GM18519 (cell line): ENCODE results near the gene DSTN.

Experiments used
- ATAC-seq: cut with Tn5 transposase; IDR thresholded peaks from one replicate; pipeline ENCODE4 v1.9.1; 2021; ENCODE audit warnings: mild to moderate bottlenecking, moderate library complexity; ENCODE audit not compliant: unreplicated experiment, low FRiP score

DSTN gene

DNA sequence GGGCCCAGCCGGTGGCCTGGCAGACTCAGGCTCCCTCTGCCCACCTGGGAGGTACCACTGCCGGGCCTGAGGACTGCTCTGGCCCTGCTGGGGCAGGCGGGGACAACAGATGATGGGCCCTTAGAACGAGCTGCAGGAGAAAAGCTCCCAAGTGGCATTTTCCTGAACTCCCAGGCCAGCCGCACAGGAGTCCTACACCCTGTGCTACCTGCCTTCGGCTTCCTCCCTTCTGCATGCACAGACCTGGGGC, 41.3 kb downstream of the DSTN start:
- no peak for ATAC-seq

DNA sequence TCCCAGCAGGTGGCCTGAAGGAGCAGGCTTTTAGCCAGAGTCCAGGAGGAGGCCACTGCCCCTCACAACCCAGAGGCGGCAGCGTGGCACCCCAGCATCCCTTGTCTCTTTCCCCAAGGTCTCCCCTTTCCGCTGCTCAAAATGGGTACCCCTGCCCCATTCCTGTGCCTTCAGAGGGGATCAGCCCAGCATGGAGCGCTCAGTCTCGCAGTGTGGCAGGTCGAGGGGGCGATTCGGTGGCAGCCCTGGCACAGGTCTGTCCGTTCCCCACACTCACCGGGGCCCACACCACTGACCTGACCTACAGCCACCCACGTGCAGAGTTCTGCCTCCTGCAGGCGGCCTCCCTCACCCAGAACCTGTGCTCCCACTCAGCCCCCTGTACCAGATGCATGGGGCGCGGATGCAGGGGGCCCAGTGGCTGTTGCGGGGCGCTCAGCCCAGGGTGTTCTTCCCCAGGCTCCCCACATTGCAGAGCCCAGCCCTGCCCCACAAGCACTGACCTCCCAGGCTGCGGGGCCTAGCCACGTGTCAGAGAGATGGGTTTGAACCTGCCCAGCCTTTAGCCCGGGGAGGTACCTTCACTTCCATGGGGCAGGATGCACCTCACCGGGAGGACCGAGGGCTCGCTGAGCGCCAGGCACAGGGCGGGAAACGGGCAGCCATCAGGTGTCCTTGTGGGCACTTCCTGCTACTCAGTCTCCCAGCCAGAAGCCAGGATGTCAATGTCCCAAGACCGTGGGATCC, 41.8 kb downstream of the DSTN start:
- ATAC-seq = no peak

DNA sequence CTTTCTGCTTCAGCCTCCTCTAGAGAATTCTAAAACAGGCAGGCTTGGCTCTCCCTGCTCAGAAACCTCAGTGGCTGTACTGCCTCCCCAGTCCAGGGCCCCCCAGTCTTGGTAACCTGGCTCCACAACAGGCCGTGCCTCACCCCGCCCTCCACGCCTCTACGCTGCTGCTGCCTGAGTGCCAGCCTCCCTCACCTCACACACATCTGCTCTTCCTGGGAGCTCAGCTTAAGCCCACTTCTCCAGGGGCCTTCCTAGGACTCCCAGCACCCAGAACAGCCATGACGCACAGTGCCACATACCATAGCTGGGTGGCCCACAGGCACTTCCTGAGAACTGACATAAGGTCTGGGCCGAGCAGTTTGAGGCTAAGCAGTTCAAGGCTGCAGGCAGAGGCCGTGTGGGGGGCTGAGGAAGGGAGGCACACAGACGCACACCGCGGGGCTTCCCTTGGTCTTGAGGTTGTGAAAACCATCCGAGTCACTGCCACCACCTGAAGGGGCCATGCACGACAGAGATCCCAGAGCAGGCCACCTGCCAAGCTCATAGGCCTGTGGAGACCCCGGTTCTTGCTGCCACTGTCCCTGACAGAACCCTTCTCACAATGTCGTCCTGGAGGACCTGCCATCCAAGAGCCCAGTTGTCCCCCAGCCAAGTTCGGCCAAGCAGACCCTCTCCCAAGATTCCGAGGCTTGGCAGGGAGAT, 42.6 kb downstream of the DSTN start:
- ATAC-seq = no peak

DNA sequence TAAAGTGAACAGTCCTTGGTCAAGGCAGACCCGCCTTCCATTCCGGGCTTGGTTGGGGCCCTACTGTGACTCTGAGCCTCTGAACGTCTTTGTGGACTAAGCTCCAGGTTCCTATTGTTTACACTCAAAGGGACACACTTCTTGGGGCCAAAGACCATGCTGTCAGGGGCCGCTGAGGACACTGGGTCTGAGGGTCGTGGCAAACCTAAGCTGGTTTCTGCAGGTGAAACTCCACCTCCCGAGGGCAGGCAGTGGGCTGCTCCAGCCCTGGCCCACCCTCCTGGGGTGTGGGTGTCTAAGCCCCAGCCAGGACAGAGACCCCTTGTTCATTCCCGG, 43.1 kb downstream of the DSTN start:
- no peak for ATAC-seq

DNA sequence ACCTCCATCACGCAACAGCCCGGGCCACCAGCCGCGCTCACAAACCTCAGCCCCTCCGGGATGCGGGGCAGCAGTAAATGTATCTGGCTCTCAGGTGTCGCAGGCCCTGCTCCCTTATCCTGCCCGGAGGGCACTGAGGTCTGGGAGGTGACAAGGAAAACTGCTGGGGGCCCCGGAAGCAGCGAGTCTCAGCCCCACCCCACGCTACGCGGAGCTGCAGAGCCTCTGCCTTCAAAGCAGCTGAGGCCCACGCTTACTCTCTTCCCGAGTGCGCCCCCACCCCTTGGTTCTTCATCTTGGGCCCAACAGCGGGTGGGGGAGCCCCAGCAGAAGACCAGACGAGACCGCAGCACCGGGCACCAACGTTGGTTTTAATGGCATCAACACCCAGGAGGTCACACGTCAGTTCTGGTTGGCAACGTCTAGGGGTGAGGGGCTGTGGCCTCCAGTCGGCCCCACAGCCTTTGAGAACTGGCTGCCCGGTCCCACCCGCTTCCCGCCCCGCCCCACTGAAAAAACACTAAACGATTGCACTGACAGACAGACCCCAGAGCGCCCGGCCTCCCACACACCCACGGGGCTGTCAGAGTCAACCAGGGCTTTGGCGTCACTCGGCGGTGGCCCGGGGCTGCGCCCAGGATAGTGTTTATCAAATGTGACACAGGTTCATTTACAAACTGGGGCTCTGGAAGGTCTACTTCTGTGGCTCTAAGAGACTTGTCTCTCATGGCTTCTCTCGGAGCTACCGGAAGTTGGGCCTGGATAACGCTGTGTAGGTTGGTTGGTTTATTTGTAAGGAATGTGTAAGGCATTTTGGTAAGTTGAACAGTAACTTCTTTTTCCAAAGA, 43.7 kb downstream of the DSTN start:
- ATAC-seq = no peak

DNA sequence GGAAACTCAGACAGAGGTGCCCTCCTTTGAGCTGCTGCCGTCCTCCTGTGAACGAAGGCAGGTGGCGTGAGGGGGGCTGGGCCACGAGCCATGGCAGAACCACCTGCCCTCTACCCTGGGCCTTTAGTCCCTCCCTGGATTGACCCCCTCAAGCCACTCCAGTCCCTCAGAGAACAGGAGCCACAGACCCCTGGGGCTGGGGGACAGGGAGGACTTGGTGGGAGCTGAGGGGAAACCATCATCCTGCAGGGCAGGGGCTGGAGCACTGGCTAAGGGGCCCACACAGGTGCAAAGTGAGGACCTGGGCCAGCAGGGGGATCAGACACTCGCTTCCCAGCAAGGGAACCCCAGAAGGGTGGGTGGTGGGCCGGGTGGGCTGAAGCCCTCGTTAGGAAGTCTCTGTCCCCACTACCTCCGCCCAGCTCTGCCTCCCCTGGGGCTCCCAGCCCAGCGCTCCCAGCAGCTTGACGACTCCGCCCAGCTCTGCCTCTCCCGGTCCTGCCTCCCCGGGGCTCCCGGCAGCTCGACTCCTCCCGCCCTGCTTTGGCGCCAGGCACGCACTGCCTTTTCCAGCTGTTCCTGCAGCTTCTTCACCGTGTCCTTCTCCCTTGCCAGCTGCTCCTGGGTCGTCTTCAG, 44.4 kb downstream of the DSTN start:
- no peak for ATAC-seq

DNA sequence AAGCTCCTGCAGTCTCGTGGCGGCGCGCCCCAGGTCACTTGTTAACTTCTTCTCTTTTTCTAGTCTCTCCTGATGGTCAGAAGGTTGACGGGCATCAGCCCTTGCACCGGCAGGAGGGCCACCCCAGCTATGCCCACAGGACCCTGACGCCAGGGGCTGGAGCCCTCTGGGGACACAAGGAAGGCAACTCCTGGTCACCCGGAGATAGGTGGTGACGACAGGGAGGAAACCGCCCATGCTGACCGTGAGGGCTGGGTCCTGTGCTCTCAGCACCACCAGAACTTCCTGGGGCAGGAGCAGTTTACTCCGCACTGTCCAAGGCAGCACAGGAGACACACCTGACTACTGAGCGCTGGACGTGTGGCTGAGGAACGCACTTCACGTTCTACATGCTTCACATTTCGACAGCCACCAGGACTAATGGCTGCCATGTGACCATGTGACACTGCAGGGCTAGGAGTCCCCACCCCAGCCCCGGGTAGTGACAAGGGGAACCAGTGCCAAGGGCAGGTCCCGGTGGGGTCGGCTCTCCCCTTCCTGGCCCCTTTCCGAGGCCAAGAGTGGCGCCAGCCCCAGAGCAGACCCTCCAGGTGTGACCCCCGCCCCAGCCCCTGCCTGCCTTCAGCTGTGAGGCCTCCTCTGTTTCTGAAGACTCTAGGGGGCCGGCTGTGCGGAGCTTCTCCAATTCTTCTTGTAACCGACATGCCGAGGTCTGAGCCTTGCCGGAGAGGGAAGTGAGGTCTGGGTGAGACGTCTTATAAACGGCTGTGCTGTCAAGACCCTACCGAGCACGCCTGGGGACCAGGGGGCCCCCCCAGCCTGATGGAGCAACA, 45.2 kb downstream of the DSTN start:
- no peak for ATAC-seq

DNA sequence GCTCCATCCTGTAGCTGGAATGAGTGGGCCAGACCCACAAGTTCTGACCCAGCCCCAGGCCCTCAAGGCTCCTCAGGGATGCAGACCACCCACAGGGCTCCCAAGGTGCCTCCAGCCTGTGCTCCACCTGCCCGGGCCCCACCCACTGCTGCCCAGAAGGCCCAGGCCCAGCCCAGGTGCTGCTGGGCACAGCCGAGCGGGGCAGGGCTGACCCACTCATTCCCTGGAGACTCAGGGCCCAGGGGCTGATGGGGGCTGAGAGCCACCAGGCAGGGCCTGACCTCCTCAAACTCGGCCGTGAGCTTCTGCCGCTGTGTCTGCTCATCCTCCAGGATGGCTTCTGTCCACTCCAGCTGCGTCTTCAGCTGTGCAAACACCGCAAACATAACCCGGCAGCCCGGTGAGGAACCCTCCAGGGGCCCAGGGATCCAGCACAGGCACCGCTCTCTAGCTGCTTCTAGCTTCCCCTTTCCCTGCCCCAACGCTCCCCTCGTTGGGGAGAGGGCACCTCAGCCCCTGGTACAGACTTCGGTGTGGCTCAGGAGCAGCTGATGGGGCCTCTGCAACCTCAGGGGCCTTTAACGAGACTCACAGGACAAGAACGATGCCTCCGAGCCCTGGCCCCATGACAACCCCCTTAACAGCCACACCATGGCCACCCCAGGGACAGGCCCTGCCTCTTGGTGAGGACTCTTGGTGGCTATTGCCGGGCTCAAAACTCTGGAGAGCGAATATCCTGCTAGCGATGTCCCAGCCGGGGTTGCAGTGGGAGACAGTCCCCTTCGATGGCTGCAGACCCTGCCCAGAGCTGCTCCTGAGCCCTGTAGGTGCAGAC, 46.0 kb downstream of the DSTN start:
- no peak for ATAC-seq

DNA sequence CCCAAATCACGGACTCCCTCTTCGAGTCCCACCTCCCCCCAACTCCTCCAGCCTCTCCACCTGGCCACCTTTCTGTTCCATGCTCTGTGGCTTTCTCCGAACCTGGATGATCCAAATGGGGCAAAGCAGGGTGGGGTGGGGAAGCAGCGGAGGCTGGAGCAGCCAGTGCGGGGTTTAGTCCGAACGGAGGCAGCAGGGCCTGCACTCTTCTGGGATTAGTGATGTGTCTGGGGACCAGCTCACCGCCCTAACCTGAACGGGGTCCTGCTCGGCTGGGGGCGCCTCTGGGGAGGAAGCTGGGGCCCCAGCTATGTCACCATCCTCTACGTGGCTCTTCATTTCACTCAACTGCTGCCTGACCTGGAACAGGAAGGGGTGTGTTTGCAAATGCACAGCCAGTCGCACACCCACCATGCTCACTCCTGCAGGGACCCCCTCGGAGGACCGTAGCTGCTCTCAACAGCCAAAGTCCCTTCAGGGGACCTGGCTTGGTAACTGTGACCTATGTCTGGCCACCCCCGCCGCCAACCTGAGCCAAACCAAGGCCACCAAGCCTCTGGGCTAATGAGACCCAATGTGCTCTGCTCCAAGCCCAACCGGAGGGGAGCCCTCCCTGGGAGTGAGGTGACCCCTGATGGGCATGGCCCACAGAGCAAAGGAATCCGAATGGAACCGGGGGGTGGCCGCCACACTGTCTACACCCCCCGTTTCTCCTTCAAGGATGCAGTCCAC, 46.8 kb downstream of the DSTN start:
- ATAC-seq = no peak

DNA sequence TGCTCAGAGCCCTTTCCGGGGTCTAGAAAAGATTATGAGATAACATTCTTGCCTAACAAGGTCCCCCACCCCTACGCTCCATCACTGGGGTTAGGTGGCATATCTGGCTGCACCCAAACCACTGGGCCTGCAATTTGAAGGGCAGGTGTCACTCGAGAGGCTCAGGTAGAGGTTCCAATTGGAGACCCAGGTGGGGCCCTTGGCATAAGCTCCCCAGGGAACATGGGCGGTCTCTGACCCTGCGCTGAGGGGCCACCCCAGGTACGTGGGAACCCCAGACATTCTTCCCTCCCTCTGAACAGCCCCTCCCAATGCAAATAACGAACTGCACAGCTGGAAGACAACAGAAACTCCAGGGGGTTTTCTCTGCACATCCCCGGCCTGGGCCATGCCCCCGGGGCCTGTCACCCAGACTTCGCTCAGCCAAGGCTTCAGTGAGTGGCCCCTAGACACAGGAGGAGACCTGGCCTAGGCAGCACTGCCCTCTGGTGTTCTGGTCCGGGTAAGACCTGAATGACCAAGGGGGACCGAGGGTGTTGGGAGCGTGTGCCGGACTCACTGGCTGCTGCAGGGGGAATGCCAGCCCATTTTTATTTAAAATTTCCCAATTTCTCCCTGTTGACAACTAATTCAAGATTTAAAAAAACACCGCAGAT, 47.5 kb downstream of the DSTN start:
- ATAC-seq = no peak

DNA sequence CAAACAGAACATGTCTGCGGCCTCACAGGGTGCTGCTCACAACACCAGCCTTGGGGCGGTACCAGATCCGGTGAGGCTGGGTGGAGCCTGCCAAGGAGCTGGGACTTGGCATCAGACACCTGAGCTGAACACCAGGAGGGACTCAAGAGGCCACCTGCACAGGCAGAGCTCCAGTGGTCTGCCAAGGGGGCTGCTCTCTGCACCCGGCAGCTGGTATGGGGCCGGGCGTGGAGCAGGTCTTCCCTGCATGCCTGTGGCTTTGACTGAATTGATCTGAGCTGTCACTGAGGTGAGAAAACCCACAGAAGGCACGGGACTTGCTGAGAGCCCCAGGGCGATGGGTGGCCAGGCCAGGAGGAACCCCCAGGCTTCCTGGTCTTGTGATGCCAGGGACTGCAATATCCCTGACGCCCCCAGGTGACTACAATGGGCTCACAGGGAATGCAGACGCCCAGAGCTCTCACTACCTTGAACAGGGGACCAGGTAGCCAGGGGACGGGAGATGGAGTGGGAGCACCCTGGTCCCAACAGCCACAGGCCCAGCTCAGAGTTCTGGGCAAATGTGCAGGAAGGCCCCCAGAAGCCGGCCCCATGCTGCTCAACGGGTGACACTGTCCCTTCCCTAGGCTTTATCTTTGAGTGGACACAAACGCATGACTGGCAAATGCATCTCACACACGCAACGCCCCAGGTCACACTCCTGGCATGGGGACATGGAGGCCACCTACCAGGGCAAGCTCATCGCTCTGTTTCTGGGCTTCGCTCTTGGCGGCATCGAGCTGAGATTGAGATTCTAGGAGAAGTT, 48.2 kb downstream of the DSTN start:
- no peak for ATAC-seq

DNA sequence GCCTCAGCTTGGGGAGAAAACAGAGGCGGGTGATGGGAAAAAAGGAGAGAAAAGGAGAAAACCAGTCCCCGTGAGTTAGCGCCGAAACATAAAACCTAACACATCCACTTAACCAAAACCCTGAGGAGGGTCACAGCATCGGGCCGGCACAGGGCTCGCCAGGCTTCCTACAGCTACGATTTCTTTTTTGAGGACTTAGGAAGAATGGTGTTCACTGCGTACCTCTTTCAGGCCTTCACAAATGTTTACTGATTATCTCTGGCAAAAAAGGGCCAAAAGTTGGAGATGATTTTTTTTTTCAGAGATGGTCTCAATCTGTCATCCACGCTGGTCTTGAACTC, 48.8 kb downstream of the DSTN start:
- ATAC-seq = no peak

DNA sequence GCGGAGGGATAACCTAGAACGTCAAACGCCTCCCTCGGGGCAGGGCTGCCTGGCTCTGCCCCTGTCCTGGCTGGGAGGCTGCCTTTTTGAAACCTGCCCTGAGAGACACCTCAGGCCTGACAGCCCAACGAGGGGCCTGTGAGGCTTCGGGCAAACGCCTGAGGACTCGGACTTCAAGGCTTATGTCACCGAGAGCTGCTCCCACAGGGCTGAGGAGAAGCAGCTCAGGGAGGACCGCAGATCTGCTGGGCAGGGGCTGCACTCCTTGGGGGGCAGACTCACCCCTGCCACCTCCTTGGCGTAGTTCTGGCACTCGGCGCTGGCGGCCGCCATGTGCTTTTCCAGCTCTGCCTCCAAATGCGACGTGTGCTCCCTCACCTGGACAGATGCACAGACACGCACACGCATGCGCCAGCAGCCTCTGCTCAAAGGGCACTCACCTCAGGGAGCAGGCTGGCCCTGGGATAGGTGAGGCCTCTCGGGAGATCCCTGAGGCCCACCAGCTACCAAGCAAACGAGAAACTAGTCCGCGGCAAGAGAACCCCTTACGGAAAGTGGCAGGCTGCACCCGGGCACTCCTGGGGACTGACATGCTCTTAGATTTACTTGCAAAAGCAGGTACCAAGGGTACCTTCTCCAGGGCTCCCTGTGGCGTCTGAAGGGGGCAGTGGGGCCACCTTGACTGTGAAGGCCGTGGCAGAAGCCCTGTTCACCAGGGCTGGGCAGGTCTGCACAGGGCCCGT, 49.6 kb downstream of the DSTN start:
- no peak for ATAC-seq

DNA sequence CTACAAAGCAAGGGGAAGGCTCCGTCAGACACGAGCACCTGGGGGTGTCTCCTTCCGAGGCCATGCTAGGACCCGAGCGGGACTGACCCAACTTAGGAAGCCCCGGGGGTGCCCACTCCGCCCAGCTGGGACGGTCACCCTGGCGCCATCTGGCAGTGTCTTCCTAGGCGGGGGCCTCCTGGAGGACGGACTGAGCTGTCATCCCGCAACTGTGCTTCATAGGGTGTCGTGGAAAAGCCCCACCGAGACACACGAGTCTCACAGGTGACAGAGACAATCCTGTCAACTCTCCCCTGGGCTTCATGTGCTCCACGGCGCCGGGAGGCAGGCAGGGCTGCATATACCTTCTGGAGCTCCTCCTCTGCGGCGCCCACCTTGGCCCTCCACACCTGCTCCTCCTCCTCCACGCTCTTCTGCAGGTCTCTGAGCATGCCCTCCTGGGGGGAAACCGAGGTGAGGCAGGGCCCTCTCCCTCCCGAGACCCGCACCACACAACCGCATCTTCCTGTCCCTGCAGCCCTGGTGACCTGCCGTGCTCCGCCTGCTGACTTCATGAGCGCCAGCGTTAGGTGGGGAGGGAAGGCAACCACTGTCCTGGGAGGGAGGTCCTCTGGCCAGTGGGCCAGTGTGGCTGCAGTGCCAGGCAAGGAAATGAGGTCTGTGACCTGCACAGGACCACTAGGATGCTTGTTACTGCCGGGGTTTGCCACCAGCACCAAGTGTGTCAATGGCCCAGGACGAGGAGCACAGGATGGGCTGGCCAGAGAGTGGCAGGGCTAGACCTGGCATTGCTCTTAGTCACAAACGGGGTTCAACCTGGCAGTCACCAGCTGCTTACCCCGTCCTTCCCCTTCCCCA, 50.7 kb downstream of the DSTN start:
- ATAC-seq = no peak

DNA sequence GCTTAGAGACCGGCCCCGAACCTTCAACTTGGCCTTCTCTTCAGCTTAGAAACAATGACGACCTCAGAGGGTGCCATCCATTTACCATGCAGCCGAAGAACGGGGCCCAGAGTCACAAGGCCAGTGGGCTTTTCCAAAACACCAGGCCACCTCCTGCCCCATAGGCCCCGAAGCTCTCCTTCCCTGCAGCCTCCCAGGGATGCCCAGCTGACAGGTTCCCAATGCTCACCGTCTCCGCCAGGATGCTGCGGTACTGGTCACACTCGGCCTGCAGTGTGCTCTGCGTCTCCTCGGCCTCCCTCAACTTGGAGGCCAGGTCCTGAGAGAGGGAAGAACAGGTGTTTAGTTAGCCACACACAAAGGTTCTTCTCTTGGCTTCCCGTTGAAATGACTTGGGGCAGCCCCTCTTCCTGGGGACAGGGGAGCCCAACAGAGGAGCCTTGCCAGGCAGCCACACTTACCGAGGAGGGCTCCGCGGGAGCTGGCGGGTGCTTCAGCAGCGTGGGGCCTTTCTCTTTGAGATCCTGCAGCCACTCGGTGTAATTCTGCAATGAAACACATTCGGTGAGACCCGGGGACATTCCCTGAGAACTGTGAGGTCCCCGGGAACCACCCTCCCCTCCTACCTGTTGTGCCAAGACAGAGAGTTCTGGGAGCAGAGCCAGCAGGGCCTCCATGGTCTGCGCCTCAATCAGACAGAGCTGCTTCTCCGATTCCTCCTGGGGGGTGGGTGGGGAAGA, 51.5 kb downstream of the DSTN start:
- ATAC-seq = no peak
